ENCODE data around the gene CD69. TPM values are rescaled to one million over a fixed set of nuclear protein-coding genes. Genes with fewer than 3 reads are reported as not detected.
A peak's percentile ranks its signal among the peaks of the same experiment; 100 is the strongest.
"Not testable (repeated sequence)": the region's sequence is repeated elsewhere in the genome, so short reads cannot be mapped to it uniquely, and the experiment has no call there.

The CD69 gene
- total RNA-seq, 2 donors from 2014 or later: 1.7 to 2.6 TPM

DNA sequence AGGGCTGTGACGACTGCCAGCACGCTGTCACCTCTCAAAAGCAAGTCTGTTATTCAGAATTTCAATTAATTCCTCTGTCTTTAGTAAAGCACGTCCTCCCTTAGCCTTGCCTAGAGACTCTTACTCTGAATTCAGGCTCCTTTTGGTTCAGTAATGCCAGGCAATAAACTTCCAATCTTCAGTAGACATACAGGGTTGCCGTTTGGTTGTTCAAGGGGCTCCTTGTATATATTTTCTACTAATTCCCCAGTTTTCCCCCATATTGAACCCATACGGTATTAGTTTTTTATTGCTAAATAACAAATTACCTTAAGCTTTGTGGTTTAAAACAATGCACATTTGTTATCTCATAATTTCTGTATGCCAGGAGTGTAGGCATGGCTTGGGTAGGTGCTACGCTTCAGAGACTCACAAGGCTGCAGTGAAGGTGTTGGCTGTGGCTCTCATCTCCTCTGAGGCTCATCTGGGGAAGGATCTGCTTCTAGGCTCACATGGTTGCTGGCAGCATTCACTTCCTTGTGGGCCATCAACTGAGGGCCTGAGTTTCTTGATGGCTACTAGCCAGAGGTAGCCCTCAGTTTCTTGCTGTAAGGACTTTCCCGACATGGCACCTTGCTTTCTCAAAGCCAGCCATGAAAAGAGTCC lies 20.5 kb downstream of the CD69 start:
- TF ChIP-seq, protein P1, sequence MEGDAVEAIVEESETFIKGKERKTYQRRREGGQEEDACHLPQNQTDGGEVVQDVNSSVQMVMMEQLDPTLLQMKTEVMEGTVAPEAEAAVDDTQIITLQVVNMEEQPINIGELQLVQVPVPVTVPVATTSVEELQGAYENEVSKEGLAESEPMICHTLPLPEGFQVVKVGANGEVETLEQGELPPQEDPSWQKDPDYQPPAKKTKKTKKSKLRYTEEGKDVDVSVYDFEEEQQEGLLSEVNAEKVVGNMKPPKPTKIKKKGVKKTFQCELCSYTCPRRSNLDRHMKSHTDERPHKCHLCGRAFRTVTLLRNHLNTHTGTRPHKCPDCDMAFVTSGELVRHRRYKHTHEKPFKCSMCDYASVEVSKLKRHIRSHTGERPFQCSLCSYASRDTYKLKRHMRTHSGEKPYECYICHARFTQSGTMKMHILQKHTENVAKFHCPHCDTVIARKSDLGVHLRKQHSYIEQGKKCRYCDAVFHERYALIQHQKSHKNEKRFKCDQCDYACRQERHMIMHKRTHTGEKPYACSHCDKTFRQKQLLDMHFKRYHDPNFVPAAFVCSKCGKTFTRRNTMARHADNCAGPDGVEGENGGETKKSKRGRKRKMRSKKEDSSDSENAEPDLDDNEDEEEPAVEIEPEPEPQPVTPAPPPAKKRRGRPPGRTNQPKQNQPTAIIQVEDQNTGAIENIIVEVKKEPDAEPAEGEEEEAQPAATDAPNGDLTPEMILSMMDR (IDR thresholded peaks at IDR 0.05): no peak
- H3K4me1 ChIP-seq: peaks cover 0 to 10% of the 10 kb centered on the region in 2 donors
- H3K4me3 ChIP-seq: peak overlapping the region; percentile 29 to 44
- H3K27me3 ChIP-seq: no peaks in the 10 kb centered on the region
- H3K27ac ChIP-seq: peak overlapping the region in 1 of 2 donors; percentile 35
- DNase-seq (ENCODE audit: low spot score): no peak
- H3K36me3 ChIP-seq: no peaks in the 10 kb centered on the region
- no peaks in the 10 kb centered on the region for H3K9me3 ChIP-seq

DNA sequence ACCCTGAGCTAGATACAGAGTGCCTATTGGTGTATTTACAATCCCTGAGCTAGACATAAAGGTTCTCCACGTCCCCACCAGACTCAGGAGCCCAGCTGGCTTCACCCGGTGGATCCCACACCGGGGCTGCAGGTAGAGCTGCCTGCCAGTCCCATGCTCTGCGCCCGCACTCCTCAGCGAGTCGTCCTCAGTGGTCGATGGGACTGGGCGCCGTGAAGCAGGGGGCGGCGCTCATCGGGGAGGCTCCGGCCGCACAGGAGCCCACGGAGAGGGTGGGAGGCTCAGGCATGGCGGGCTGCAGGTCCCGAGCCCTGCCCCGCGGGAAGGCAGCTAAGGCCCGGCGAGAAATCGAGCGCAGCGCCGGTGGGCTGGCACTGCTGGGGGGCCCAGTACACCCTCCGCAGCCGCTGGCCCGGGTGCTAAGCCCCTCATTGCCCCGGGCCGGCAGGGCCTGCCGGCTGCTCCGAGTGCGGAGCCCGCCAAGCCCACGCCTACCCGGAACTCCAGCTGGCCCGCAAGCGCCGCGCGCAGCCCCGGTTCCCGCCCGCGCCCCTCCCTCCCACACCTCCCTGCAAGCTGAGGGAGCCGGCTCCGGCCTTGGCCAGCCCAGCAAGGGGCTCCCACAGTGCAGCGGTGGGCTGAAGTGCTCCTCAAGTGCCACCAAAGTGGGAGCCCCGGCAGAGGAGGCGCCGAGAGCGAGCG lies 21.1 kb downstream of the CD69 start:
- Histone ChIP-seq H3K4me1 (peaks cover 0 to 10% of the 10 kb centered on the region in 2 donors), H3K27ac (peak overlapping the region in 1 of 2 donors; percentile 35), H3K4me3 (peak overlapping the region; percentile 29 to 44)
- DNase-seq (ENCODE audit: low spot score); H3K36me3 ChIP-seq; H3K9me3 ChIP-seq; H3K27me3 ChIP-seq: not testable (repeated sequence)

DNA sequence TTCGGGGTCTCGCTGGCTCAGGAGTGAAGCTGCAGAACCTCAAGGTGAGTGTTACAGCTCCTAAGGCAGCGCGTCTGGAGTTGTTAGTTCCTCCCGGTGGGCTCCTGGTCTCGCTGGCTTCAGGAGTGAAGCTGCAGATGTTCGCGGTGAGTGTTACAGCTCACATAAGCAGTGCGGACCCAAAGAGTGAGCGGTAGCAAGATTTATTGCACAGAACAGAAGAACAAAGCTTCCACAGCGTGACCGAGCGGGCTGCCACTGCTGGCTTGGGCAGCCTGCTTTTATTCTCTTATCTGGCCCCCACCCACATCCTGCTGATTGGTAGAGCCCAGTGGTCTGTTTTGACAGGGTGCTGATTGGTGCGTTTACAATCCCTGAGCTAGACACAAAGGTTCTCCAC lies 21.8 kb downstream of the CD69 start:
- H3K4me3 ChIP-seq: not testable (repeated sequence)
- peaks cover 0 to 10% of the 10 kb centered on the region in 2 donors for H3K4me1 ChIP-seq

DNA sequence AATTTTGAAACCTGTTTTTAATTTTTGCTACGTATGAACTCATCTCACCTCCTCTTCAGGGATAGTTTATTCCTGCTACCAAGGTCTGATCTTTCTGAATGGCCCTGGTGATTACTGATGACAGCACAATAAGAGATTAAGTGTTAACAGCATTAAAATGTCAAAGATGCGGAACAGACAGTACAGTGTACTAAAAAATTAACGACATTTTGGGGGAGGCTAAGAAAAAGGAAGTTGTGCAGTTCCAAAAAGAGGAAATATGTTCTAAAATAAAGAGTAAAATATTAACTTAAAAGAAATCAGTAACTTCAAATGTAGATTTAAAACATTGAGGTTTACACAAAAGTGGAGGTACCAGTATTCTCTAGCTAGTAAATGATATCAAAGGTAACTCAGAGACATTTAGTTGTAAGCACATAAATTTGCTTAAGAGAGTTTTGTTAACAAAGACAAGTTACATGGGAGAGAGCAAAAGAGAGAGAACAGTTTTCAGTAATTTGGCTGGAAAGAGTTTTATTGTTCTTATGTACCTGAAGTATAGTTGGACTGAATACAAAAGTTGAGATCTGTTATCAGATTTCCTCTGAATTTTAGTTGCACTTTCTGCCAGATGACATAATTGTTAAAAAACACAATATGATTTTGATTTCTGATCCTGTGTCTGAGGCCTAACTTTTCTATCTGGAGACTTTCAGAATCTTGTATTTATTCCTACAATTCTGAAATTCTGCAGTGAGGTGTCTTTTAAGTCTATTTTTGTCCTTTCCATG lies 23.6 kb downstream of the CD69 start:
- no peaks in the 10 kb centered on the region for H3K9me3 ChIP-seq
- no peaks in the 10 kb centered on the region for H3K36me3 ChIP-seq
- no peaks in the 10 kb centered on the region for H3K27me3 ChIP-seq
- no peak overlapping the region for H3K4me3 ChIP-seq
- H3K27ac ChIP-seq: peak overlapping the region; percentile 26 to 62
- TF ChIP-seq, protein P1 (IDR thresholded peaks at IDR 0.05): no peak
- DNase-seq (ENCODE audit: low spot score): no peak
- no peaks in the 10 kb centered on the region for H3K4me1 ChIP-seq

More for the DNA sequence above, 21.8 kb downstream of the CD69 start:
- H3K9me3 ChIP-seq; H3K36me3 ChIP-seq; H3K27ac ChIP-seq; H3K27me3 ChIP-seq; DNase-seq (ENCODE audit: low spot score): not testable (repeated sequence)

DNA sequence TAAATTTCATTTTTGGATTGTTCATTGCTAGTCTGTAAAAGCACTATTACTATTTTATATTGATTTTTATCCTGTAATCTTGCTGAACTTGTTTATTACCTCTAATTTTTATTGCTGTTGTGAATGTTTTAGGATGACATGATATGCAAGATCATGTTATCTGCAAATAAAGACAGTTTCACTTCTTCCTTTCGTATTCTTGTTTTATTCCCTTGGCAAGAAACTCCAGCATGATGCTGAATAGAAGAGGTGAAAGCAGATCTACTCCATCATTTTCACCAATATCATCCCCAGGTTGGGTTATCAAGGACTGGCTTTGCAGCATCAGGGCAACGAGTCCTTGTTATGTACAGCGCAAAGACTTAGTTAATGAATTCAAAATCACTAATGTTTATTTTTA lies 25.1 kb downstream of the CD69 start:
- DNase-seq (ENCODE audit: low spot score): no peak
- TF ChIP-seq, protein P1 (IDR thresholded peaks at IDR 0.05): no peak
- Histone ChIP-seq H3K36me3 (no peaks in the 10 kb centered on the region), H3K4me3 (no peak overlapping the region), H3K27ac (no peak overlapping the region), H3K27me3 (no peaks in the 10 kb centered on the region), H3K4me1 (no peaks in the 10 kb centered on the region), H3K9me3 (no peaks in the 10 kb centered on the region)

DNA sequence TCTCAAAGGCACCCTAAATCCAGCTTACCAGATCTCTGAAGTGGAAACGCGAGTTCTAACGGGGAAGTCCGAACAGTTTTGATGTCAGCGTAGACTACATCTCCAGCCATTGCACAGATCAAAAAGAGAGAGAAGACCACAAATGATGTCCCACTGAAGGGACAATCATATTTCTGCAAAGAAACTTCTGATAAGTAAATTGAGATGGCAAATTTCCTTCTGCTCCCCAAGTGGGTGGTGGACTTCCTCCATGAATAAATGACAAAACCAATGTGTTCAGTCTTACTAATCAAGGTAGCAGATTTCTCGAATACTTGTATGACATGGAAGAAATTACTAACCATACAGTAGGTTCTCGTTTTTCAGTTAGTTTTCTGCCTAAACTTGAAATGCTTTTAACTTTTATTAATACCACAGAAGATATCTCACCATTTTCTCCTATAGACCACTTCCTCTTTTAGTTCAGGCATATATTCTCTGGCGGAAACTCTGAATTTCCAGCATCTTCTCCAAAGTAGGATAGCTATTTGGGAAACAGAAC lies 27.7 kb downstream of the CD69 start, which contains the start of gene CLECL1:
TSS of gene CLECL1 (minus strand) at position 177 of the 541 bp plus-strand sequence.
- Histone ChIP-seq H3K27me3 (no peaks in the 10 kb centered on the region), H3K9me3 (no peaks in the 10 kb centered on the region), H3K27ac (no peak within 1 kb of the TSS), H3K36me3 (no peaks in the 10 kb centered on the region), H3K4me3 (no peak within 1 kb of the TSS), H3K4me1 (no peaks in the 10 kb centered on the region)
- DNase-seq (ENCODE audit: low spot score): no peak
- TF ChIP-seq, protein P1 (IDR thresholded peaks at IDR 0.05): no peak

All from right atrium auricular region (tissue), 2 donors.